ENCODE measurements around the gene TJP2. TPM values are rescaled to one million over a fixed set of nuclear protein-coding genes. Genes with fewer than 3 reads are reported as not detected.

Gene TJP2
- total RNA-seq, 1 experiment from 2014 or later = 6.5 TPM

DNA sequence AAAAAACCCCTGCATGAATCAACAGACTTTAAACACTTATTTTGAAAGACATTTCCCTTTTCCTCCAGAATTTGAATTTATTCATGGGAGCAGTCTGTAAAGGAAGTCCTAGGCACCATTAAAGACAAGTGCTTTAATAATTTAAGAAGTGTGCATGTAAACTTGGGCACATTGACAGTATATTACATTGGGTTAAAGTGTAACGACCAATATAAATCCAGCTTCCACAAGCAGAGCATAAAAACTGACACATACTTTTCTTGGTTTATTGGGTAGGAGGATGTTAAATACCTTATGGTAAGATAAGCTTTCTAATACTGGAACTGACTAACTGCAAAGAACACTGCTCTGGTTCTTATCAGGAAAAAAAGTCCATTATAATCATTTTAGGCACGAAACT is 149.8 kb downstream of the TJP2 start:
- DNase-seq (ENCODE audit: extremely low read depth, low read depth) = no peak

Other genes starting within 250 kb of the TJP2 start
- gene PRKACG, start 160.2 kb upstream of the TJP2 start, total RNA-seq (2014; rRNA removed; shearing (Covaris generic)) = not detected in 2 replicates
- 15.5 and 17.0 TPM in 2 replicates for gene FXN, start 138.5 kb upstream of the TJP2 start, total RNA-seq (2014; rRNA removed; shearing (Covaris generic))
- gene ENTREP1, start 150.9 kb downstream of the TJP2 start, total RNA-seq (2014; rRNA removed; shearing (Covaris generic)) = 0.14 and 0.15 TPM in 2 replicates

Data from NCI-H460 (cell line).